GM23338 (cell line): Measurements from ENCODE around the gene WNT11. TPM values are rescaled to one million over a fixed set of nuclear protein-coding genes. Genes with fewer than 3 reads are reported as not detected.

Experiments
- ATAC-seq: fragments of 200-7000 bp; cut with Tn5 transposase; 3 replicates; pipeline ENCODE4 v1.9.1; 2020
- DNase-seq: peaks from one replicate; pipeline ENCODE4 v3.0.0-alpha.2; 2015; ENCODE audit warnings: low spot score
- H2AFZ ChIP-seq: fragments of 200-600 bp; sonication (generic); 2 replicates; pipeline ENCODE4 v1.8.0; 2016; ENCODE audit warnings: antibody characterized with exemption, mild to moderate bottlenecking, moderate library complexity
- H3F3A ChIP-seq: fragments of 200-600 bp; sonication (generic); replicated peaks from 2 replicates; pipeline ENCODE4 v1.8.0; 2017; ENCODE audit warnings: antibody characterized with exemption, mixed run types, low read depth
- H3K27ac ChIP-seq: fragments of 200-600 bp; sonication (generic); 2 replicates; pipeline ENCODE4 v1.6.1; 2016; ENCODE audit warnings: low read depth
- H3K27me3 ChIP-seq: fragments of 200-600 bp; sonication (generic); 2 replicates; pipeline ENCODE4 v1.8.0; 2016; ENCODE audit warnings: mild to moderate bottlenecking, mixed run types, moderate library complexity; ENCODE audit not compliant: insufficient read depth
- H3K36me3 ChIP-seq: fragments of 200-600 bp; sonication (generic); 2 replicates; pipeline ENCODE4 v1.8.0; 2016; ENCODE audit warnings: mild to moderate bottlenecking; ENCODE audit not compliant: insufficient read depth
- H3K4me1 ChIP-seq: fragments of 200-600 bp; sonication (generic); 2 replicates; pipeline ENCODE4 v1.8.0; 2016; ENCODE audit warnings: mild to moderate bottlenecking, moderate library complexity; ENCODE audit not compliant: insufficient read depth
- H3K4me2 ChIP-seq: fragments of 200-600 bp; sonication (generic); 2 replicates; pipeline ENCODE4 v1.7.1; 2017; ENCODE audit warnings: mixed run types
- H3K4me3 ChIP-seq: fragments of 200-600 bp; sonication (generic); 2 replicates; pipeline ENCODE4 v1.6.1; 2016; ENCODE audit warnings: mixed run types
- H3K79me2 ChIP-seq: fragments of 200-600 bp; sonication (generic); replicated peaks from 2 replicates; pipeline ENCODE4 v1.8.0; 2017; ENCODE audit warnings: mild to moderate bottlenecking; ENCODE audit not compliant: insufficient read depth
- H3K9me2 ChIP-seq: fragments of 200-600 bp; sonication (generic); 2 replicates; pipeline ENCODE4 v1.8.0; 2017; ENCODE audit not compliant: insufficient read depth
- H4K20me1 ChIP-seq: fragments of 200-600 bp; sonication (generic); replicated peaks from 2 replicates; pipeline ENCODE4 v1.8.0; 2017; ENCODE audit warnings: mild to moderate bottlenecking; ENCODE audit not compliant: insufficient read depth
- H3K27ac Mint-ChIP-seq: 2 replicates; pipeline ENCODE4 v1.8.0; 2020; ENCODE audit warnings: inconsistent platforms, mild to moderate bottlenecking, moderate library complexity, mixed read lengths
- H3K27me3 Mint-ChIP-seq: 3 replicates; pipeline ENCODE4 v1.8.0; 2022; ENCODE audit warnings: low read depth, mild to moderate bottlenecking, moderate library complexity, mixed read lengths, inconsistent platforms; ENCODE audit not compliant: insufficient read depth, poor library complexity
- H3K36me3 Mint-ChIP-seq: 3 replicates; pipeline ENCODE4 v1.8.0; 2021; ENCODE audit warnings: low read depth, mild to moderate bottlenecking, inconsistent platforms, moderate library complexity, mixed read lengths
- H3K4me1 Mint-ChIP-seq: 3 replicates; pipeline ENCODE4 v1.8.0; 2020; ENCODE audit warnings: mild to moderate bottlenecking, inconsistent platforms, mixed read lengths
- H3K4me3 Mint-ChIP-seq: 3 replicates; pipeline ENCODE4 v1.8.0; 2021; ENCODE audit warnings: moderate library complexity, mild to moderate bottlenecking, inconsistent platforms, mixed read lengths
- H3K9me3 Mint-ChIP-seq: 3 replicates; pipeline ENCODE4 v1.8.0; 2020; ENCODE audit warnings: moderate library complexity, mild to moderate bottlenecking, inconsistent platforms, mixed read lengths
- CREB1 ChIP-seq: fragments of 250-450 bp; sonication (Bioruptor Pico); IDR thresholded peaks from 2 replicates; pipeline ENCODE4 v1.5.0; 2020; ENCODE audit warnings: low read depth, mild to moderate bottlenecking, moderate library complexity
- EZH2 ChIP-seq: fragments of 200-600 bp; sonication (generic); IDR thresholded peaks from one replicate; pipeline ENCODE4 v1.8.0; 2017; ENCODE audit warnings: antibody characterized with exemption, mild to moderate bottlenecking, low read depth; ENCODE audit not compliant: unreplicated experiment
- EZH2phosphoT487 ChIP-seq: fragments of 200-600 bp; sonication (generic); IDR thresholded peaks from one replicate; pipeline ENCODE4 v1.8.1; 2018; ENCODE audit warnings: antibody characterized with exemption; ENCODE audit not compliant: unreplicated experiment
- JUNB ChIP-seq: IDR thresholded peaks from one replicate; pipeline ENCODE4 v1.6.1; 2016; ENCODE audit warnings: antibody characterized with exemption; ENCODE audit not compliant: unreplicated experiment
- NANOG ChIP-seq: IDR thresholded peaks from 2 replicates; pipeline ENCODE4 v1.6.1; 2016; ENCODE audit warnings: antibody characterized with exemption, borderline replicate concordance
- POLR2AphosphoS5 ChIP-seq: IDR thresholded peaks from 2 replicates; pipeline ENCODE4 v1.6.1; 2016; ENCODE audit warnings: antibody characterized with exemption, low read depth
- STAT1 ChIP-seq: IDR thresholded peaks from one replicate; pipeline ENCODE4 v1.6.1; 2016; ENCODE audit warnings: antibody characterized with exemption; ENCODE audit not compliant: unreplicated experiment
- ZNF114 ChIP-seq: fragments of 250-450 bp; sonication (Bioruptor Pico); IDR thresholded peaks from 2 replicates; pipeline ENCODE4 v1.5.0; 2020; ENCODE audit warnings: mild to moderate bottlenecking, moderate library complexity
- ZNF331 ChIP-seq: fragments of 250-450 bp; sonication (Bioruptor Pico); IDR thresholded peaks from 2 replicates; pipeline ENCODE4 v1.5.0; 2020; ENCODE audit warnings: low read depth, mild to moderate bottlenecking, moderate library complexity
- polyA plus RNA-seq: library from polyadenylated mRNA; unstranded; fragments of >200 nt; fragmentation: Nextera tagmentation; extraction: Ambion mirVana; gene quantifications from 2 replicates; pipeline ENCODE4 v1.2.1, GENCODE V29; 2016
- total RNA-seq: library from RNA; depleted of rRNA; stranded (reverse); fragments of >200 nt; shearing (Covaris generic); gene quantifications from 2 replicates; pipeline ENCODE4 v1.2.3, GENCODE V29; 2014
- TF ChIP-seq, protein P1 (sequence below): fragments of 250-450 bp; sonication (Bioruptor Pico); IDR thresholded peaks from 2 replicates; pipeline ENCODE4 v1.5.0; 2020; ENCODE audit warnings: mild to moderate bottlenecking, moderate library complexity
- TF ChIP-seq, protein P2 (sequence below): IDR thresholded peaks from 2 replicates; pipeline ENCODE4 v1.6.1; 2016; ENCODE audit warnings: antibody characterized with exemption
- TF ChIP-seq, protein P3 (sequence below): IDR thresholded peaks from one replicate; pipeline ENCODE4 v1.6.1; 2018; ENCODE audit warnings: antibody characterized with exemption; ENCODE audit not compliant: unreplicated experiment
- TF ChIP-seq, protein P4 (sequence below), 2 experiments: fragments of 200-600 bp in 1 of 2; sonication (generic) in 1 of 2; conservative IDR thresholded peaks; 2 replicates each; pipeline versions ENCODE4 v1.5.1 to v1.6.1; 2016 to 2017; ENCODE audit warnings: antibody characterized with exemption in 2 of 2, low read depth in 2 of 2, mild to moderate bottlenecking in 2 of 2, moderate library complexity in 1 of 2

The WNT11 gene
- total and polyA plus RNA-seq, 2 experiments from 2014 or later: 0.44 to 0.56 TPM

DNA sequence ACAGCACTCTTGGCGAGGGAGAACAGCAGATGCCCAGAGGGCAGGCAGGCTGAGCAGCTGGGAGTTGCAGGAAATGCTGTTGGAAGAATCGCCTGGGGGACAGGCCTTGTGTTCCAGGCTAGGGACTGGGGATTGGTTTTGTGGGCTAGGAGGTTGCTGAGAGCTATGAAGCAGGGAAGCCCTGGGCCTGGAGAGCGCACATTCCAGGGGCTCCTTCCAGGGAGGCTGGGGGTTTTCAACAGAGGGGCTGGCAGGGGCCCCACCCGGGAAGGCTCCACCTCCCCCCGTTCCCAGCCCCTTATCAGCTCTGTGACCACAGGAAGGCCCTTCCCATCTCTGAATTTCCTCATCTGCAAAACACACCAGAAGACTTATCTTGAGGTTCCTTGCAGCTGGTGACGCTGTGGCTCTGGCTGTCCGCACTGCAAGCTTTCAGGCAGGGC is 21.7 kb downstream of the WNT11 start:
- Histone ChIP-seq H3K27ac (no peak overlapping the region), H3K4me1 (no peaks in the 10 kb centered on the region), H3K27me3 (no peaks in the 10 kb centered on the region), H3K4me2 (no peak overlapping the region), H3K9me2 (no peaks in the 10 kb centered on the region), H3K79me2 (no peaks in the 10 kb centered on the region), H3K36me3 (no peaks in the 10 kb centered on the region), H4K20me1 (no peaks in the 10 kb centered on the region), H2AFZ (no peak overlapping the region; the same call in 1 of the 2 replicates), H3F3A (no peaks in the 10 kb centered on the region), H3K4me3 (no peak overlapping the region)
- Mint-ChIP-seq H3K9me3 (no peaks in the 10 kb centered on the region; the same call in 2 of the 3 replicates), H3K36me3 (no peaks in the 10 kb centered on the region), H3K4me3 (no peak overlapping the region), H3K4me1 (peaks cover 4% of the 10 kb centered on the region; the same call in 2 of the 3 replicates), H3K27me3 (peaks cover 7% of the 10 kb centered on the region), H3K27ac (no peak overlapping the region)
- TF ChIP-seq, protein P1, sequence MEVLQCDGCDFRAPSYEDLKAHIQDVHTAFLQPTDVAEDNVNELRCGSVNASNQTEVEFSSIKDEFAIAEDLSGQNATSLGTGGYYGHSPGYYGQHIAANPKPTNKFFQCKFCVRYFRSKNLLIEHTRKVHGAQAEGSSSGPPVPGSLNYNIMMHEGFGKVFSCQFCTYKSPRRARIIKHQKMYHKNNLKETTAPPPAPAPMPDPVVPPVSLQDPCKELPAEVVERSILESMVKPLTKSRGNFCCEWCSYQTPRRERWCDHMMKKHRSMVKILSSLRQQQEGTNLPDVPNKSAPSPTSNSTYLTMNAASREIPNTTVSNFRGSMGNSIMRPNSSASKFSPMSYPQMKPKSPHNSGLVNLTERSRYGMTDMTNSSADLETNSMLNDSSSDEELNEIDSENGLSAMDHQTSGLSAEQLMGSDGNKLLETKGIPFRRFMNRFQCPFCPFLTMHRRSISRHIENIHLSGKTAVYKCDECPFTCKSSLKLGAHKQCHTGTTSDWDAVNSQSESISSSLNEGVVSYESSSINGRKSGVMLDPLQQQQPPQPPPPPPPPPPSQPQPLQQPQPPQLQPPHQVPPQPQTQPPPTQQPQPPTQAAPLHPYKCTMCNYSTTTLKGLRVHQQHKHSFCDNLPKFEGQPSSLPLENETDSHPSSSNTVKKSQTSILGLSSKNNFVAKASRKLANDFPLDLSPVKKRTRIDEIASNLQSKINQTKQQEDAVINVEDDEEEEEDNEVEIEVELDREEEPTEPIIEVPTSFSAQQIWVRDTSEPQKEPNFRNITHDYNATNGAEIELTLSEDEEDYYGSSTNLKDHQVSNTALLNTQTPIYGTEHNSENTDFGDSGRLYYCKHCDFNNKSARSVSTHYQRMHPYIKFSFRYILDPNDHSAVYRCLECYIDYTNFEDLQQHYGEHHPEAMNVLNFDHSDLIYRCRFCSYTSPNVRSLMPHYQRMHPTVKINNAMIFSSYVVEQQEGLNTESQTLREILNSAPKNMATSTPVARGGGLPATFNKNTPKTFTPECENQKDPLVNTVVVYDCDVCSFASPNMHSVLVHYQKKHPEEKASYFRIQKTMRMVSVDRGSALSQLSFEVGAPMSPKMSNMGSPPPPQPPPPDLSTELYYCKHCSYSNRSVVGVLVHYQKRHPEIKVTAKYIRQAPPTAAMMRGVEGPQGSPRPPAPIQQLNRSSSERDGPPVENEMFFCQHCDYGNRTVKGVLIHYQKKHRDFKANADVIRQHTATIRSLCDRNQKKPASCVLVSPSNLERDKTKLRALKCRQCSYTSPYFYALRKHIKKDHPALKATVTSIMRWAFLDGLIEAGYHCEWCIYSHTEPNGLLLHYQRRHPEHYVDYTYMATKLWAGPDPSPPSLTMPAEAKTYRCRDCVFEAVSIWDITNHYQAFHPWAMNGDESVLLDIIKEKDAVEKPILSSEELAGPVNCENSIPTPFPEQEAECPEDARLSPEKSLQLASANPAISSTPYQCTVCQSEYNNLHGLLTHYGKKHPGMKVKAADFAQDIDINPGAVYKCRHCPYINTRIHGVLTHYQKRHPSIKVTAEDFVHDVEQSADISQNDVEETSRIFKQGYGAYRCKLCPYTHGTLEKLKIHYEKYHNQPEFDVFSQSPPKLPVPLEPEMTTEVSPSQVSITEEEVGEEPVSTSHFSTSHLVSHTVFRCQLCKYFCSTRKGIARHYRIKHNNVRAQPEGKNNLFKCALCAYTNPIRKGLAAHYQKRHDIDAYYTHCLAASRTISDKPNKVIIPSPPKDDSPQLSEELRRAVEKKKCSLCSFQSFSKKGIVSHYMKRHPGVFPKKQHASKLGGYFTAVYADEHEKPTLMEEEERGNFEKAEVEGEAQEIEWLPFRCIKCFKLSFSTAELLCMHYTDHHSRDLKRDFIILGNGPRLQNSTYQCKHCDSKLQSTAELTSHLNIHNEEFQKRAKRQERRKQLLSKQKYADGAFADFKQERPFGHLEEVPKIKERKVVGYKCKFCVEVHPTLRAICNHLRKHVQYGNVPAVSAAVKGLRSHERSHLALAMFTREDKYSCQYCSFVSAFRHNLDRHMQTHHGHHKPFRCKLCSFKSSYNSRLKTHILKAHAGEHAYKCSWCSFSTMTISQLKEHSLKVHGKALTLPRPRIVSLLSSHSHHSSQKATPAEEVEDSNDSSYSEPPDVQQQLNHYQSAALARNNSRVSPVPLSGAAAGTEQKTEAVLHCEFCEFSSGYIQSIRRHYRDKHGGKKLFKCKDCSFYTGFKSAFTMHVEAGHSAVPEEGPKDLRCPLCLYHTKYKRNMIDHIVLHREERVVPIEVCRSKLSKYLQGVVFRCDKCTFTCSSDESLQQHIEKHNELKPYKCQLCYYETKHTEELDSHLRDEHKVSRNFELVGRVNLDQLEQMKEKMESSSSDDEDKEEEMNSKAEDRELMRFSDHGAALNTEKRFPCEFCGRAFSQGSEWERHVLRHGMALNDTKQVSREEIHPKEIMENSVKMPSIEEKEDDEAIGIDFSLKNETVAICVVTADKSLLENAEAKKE: no peak
- TF ChIP-seq, protein P2, sequence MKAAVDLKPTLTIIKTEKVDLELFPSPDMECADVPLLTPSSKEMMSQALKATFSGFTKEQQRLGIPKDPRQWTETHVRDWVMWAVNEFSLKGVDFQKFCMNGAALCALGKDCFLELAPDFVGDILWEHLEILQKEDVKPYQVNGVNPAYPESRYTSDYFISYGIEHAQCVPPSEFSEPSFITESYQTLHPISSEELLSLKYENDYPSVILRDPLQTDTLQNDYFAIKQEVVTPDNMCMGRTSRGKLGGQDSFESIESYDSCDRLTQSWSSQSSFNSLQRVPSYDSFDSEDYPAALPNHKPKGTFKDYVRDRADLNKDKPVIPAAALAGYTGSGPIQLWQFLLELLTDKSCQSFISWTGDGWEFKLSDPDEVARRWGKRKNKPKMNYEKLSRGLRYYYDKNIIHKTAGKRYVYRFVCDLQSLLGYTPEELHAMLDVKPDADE: no peak
- TF ChIP-seq CREB1 (CRISPR knock-in tag) (no peak), STAT1 (no peak), ZNF331 (CRISPR knock-in tag) (no peak), EZH2 (no peak), POLR2AphosphoS5 (no peak), EZH2phosphoT487 (no peak), NANOG (no peak), ZNF114 (CRISPR knock-in tag) (no peak), JUNB (no peak)
- TF ChIP-seq, protein P3, sequence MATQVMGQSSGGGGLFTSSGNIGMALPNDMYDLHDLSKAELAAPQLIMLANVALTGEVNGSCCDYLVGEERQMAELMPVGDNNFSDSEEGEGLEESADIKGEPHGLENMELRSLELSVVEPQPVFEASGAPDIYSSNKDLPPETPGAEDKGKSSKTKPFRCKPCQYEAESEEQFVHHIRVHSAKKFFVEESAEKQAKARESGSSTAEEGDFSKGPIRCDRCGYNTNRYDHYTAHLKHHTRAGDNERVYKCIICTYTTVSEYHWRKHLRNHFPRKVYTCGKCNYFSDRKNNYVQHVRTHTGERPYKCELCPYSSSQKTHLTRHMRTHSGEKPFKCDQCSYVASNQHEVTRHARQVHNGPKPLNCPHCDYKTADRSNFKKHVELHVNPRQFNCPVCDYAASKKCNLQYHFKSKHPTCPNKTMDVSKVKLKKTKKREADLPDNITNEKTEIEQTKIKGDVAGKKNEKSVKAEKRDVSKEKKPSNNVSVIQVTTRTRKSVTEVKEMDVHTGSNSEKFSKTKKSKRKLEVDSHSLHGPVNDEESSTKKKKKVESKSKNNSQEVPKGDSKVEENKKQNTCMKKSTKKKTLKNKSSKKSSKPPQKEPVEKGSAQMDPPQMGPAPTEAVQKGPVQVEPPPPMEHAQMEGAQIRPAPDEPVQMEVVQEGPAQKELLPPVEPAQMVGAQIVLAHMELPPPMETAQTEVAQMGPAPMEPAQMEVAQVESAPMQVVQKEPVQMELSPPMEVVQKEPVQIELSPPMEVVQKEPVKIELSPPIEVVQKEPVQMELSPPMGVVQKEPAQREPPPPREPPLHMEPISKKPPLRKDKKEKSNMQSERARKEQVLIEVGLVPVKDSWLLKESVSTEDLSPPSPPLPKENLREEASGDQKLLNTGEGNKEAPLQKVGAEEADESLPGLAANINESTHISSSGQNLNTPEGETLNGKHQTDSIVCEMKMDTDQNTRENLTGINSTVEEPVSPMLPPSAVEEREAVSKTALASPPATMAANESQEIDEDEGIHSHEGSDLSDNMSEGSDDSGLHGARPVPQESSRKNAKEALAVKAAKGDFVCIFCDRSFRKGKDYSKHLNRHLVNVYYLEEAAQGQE: no peak
- TF ChIP-seq, protein P4, sequence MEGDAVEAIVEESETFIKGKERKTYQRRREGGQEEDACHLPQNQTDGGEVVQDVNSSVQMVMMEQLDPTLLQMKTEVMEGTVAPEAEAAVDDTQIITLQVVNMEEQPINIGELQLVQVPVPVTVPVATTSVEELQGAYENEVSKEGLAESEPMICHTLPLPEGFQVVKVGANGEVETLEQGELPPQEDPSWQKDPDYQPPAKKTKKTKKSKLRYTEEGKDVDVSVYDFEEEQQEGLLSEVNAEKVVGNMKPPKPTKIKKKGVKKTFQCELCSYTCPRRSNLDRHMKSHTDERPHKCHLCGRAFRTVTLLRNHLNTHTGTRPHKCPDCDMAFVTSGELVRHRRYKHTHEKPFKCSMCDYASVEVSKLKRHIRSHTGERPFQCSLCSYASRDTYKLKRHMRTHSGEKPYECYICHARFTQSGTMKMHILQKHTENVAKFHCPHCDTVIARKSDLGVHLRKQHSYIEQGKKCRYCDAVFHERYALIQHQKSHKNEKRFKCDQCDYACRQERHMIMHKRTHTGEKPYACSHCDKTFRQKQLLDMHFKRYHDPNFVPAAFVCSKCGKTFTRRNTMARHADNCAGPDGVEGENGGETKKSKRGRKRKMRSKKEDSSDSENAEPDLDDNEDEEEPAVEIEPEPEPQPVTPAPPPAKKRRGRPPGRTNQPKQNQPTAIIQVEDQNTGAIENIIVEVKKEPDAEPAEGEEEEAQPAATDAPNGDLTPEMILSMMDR (conservative IDR thresholded peaks at IDR 0.05; ENCODE audit: low read depth in 2 of 2): no peak
- ATAC-seq: peak; percentile 17
- no peak for DNase-seq
